Fibroblast of gingiva (primary cell): ENCODE measurements around the gene APOL3.
A peak's percentile ranks its signal among the peaks of the same experiment; 100 is the strongest.
"Not testable (repeated sequence)": the region's sequence is repeated elsewhere in the genome, so short reads cannot be mapped to it uniquely, and the experiment has no call there.

ENCODE experiments used
- DNase-seq: peaks from one replicate; pipeline ENCODE4 v3.0.0-alpha.2; 2011; ENCODE audit warnings: low read depth

APOL3 gene

DNA sequence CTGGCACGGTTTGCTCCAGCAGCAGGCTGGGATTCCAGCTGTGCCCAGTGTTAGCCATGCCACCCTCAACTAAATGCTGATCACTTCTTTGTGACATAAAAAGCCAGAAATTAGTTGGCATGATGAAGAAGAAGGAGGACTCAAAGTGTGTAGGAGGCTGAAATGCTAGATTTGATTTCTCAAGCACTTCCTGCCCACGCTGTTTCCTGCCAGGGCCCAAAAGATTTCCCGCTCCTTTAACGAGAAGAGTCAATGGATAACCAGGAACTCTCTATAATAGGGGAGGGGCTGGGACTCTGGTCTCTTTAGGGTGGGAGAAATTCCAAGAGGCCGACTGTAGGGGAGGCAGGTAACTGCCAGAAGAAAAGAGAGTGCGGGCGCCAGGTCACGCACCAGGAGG, 26.4 kb downstream of the APOL3 start:
- no peak for DNase-seq

DNA sequence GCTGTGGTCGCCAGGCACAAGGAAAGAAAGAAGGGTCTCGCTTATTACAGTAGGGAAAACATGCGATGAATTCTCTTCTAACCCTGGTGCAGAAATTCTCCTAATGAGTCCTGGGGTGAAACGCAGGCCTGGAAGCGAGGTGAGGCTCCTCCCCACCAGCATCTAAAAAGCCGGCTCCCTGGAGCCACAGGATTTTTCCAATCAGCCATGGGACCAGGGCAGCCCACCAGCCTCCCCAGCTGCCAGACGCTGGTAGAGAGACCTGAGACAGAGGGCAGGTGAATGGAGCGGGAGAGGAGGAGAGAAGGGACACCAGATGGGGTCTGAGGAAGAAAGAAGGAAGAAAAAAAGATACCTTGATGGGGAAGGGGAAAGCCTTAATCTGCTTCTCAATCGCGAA, 28.6 kb downstream of the APOL3 start:
- no peak for DNase-seq

DNA sequence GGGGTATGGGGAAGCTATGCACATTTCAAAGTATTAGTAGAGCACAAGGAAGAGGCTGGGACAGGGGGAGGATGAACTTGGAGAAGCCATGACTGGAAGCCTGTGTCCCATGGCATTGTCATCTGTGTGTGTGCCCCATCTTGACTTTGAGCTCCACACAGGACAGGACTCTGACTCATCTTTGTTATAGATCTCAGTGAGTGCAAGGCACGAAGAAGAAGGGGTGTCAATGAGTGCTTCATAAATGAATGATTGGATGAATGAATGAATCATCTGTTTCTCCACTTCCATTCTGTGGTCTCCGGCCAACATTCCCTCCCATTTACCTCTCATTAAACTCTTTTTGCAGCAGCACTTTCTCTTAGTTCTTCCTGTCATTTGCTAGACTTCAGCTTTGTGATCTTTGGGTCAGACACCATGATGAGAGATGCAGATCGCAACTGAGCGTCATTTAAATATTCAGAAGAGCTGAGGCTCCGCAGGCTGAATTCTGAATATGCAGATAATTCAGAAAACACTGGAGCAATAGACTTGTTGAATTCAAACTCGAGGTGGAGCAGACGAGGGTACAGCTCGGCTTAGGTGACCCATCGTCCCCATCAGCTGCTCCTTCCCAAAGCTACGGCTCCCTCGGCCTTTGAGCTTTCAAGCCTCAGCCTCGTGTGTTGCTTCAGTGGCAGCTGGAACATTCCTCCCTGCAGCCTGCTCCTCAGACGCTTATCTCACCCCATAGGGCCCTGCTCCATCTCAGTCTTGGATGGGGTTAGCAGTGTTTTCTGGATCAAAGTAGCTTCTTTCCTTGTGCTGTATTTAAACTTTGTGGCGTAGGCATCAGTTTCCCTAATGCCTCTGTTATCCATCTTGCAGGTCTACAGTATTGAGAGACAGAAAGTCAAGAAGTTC, 30.8 kb downstream of the APOL3 start:
- no peak for DNase-seq

DNA sequence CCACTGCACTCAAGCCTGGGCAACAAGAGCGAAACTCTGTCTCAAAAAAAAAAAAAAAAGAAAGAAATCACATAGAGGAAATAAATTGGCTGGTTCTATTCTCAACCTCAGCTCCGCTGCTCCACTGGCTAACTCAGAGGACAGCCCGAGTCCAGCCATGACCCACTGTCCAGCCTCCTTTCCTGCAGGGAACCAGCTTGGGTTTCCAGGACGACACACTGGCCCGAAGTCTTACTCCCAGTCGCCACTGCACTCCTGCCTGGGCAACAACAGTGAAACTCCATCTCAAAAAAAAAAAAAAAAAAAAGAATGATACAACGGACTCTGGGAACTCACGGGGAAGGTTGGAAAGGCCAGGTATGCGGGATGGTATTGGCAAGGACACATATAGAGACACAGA, 31.5 kb downstream of the APOL3 start:
- no peak for DNase-seq

DNA sequence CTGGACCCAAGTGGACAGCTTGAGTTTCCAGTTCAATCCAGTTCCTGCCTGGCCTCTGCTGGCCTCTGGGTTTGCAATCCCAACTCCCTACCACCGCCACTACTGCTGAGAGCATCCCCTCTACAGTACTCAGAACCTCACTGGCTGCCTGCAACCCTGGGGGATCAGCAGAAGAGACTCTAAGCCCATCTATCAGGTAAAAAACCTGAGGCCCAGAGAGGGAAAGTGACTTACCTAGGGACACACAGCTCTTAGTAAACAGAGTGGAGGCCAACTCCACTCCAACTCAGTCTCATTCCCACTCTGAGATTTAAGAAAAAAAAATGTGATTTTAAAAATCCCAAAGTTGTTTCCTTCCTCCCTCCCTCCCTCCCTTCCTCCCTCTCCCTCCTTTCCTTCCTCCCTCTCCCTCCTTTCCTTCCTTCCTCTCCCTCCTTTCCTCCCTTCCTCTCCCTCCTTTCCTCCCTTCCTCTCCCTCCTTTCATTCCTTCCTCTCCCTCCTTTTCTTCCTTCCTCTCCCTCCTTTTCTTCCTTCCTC, 34.5 kb downstream of the APOL3 start:
- no peak for DNase-seq

DNA sequence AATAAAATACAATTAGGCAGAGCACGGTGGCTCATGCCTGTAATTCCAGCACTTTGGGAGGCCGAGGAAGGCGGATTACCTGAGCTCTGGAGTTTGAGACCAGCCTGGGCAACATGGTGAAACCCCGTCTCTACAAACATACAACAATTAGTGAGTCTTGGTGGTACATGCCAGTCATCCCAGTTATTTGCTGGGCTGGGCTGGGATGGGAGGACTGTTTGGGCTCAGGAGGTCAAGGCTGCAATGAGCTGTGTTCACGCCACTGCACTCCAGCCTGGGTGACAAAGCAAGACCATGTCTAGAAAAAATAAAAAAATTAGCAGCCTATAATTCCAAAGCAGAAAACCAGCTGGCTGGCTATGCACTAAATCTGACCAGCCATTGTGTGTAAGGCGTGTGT, 35.1 kb downstream of the APOL3 start:
- DNase-seq, result no peak

DNA sequence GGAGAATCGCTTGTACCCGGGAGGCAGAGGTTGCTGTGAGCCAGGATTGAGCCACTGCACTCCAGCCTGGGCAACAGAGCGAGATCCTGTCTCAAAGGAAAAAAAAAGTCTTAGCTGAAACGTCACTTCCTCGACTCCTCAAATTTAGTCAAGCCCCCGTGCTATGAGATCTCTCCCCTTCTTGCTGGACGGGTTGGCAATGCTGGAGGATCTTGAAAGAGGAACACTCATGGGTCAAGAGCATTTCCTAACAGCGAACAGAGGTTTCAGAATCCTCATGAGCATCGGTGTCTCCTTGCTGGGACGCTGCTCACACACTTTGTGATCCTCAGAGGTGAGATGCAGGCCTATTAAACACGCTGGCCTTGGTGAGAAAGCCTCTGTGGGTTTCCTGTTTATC, 35.9 kb downstream of the APOL3 start:
- DNase-seq, result no peak

DNA sequence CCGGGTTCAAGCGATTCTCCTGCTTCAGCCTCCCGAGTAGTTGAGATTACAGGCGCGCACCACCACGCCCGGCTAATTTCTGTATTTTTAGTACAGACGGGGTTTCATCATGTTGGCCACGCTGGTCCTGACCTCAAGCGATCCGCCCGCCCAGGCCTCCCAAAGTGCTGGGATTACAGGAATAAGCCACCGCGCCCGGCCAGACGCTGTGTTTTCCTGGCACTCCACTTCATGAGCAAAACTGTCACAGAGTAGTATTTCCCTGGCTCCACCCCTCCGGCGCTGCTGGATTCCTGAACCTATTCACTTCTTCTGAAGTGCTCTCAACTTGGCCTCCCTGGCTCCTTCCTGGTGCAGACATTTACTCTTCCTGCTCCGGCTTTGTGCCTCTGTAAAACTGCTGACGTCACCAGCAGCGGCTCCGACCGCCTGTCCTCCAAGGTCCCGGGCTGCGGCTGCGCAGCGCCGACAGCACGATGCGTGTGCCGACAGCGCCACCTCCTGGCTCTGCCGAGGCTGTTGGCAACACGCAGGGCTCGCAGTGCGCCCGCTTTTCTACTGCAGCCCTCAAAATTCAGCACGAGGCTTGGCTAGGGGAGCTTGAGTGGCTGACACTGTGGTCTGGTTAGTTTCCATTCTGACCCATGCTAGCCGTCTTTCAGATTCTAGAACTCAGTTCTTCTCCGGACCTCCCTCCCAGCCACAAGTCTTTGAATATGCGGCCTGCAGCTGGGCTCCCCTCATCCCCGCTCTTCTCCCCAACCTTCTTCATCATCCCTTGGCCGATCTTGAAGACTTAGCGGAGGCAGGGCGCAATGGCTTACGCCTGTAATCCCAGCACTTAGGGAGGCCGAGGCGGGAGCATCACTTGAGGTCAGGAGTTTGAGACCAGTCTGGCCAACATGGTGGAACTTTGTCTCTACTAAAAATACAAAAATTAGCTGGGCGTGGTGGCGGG, 36.6 kb downstream of the APOL3 start:
- DNase-seq, result peak; percentile 93

DNA sequence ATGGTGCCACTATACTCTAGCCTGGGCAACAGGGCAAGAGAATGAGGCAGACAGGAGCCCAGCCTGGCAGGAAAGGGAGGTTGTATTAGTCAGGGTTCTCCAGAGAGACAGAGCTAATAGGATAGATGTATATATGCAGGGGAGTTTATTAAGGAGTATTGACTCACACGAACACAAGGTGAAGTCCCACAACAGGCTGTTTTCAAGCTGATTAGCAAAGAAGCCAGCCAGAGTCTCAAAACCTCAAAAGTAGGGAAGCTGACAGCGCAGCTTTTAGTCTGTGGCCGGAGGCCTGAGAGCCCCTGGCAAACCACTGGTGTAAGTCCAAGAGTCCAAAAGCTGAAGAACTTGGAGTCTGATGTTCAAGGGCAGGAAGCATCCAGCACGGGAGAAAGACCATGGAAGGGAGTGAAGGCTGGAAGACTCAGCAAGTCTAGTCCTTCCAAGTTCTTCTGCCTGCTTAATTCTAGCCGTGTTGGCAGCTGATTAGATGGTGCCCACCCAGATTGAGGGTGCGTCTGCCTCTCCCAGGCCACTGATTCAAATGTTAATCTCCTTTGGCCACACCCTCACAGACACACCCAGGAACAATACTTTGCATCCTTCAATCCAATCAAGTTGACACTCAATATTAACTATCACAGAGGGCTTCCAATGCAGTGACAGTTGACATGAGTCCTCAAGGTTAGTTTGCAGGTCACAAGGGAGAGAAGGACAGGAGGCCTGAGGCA, 39.8 kb downstream of the APOL3 start:
- DNase-seq, result not testable (repeated sequence)

DNA sequence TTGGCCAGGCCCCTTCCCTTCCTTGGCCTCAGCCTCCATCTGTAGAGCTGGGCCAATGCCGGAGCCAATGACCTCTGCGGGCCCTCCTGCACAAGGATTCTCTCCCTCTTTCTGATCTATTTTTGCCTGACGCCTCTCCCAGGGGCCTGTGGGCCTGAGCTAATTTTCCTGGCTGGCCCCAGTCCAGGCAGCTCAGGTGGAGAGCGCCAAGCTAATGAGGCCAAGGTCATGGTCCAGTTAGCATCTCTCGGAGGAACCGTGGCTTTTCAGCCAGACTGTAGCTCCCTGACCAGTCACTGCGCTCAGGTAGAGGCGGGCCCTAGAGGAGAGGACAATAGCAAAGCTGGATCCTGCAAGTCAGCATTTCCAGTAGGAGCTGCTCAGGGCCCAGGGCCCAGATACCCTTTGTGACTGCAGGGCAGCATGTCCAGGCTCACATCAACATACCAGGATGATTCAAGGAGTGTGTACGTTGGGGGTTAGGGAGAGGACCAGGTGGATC, 43.5 kb downstream of the APOL3 start:
- no peak for DNase-seq

DNA sequence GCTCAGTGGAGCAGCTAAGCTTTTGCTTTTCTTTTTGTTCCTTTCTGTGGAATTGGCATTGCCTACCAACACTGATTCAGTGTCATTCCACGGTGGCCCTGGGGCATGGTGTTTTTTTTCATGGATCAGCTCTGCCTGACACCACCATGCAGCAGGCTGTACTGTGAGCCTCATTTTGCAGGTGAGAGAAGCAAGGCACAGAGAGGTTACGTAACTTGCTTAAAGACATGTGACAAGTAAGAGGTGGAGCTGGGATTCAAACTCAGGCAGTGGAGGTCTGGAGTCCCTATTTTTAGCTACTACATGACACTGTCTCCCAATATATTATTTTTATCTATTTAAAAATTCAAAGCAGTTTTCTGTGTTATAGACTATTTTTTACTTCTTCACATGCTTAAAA, 44.4 kb downstream of the APOL3 start:
- no peak for DNase-seq

DNA sequence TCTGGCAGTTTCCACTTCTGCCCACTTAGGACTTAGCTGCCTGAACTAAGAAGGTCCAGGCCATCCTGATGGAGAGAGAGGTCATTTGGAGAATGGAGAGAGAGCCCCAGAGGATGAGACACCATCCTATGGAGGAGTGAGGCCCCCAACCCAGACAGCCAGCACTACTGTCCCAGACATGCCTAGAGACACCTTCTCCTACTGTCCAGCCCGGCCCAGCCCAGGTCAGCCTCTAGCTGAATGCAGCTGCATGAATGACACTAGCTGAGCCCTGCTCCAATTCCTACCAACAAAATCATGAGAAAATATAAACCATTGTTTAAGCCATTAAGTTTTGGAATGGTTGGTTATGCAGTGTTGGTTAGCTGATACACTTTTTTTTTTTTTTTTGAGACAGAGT, 47.4 kb downstream of the APOL3 start:
- DNase-seq, result no peak

DNA sequence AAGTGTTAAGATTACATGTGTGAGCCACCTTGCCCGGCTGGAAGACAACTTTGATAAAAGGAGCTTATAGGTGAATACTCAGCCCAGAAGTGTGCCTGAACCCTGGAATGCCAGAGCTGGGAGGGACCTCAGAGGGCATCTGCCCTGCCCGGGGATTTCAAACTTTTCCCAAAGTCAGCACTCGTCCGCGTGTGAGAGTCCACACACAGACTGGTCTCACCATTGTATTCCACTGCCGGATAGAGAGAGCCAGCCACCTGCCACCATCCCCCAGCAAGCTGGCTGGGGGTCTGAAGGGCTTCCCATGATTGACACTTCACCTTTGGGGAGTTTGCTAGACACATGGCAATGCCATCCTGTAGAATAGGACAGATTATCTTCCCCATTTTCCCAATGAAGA, 49.2 kb downstream of the APOL3 start:
- no peak for DNase-seq

DNA sequence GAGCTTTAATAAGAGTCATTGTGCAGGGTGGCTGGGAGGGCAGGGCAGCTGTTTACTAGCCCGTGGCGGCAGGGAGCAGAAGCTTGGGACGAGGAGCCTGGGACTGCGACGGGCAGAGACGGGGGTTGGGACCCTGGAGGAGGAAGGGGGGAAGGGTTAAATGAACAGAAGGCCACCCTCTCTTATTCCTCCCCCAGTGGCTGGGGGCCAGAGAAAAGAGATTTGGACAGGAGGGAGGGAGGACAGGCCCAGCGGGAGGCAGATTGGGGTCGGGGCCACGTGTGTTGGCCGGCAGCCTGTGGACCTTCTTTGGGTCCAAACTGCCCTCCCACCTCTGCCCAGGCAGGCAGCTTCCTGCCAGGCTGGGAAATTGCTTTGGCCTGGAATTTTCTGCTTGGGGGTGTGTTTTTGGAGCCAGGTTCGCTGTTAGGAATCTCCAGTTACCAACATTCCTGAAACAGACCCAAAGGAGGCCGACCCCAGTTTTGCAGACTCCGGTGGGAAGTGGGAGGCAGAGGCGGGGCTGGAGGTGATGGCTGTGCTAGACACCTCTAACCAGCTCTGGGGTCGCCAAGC, 50.2 kb downstream of the APOL3 start:
- no peak for DNase-seq

DNA sequence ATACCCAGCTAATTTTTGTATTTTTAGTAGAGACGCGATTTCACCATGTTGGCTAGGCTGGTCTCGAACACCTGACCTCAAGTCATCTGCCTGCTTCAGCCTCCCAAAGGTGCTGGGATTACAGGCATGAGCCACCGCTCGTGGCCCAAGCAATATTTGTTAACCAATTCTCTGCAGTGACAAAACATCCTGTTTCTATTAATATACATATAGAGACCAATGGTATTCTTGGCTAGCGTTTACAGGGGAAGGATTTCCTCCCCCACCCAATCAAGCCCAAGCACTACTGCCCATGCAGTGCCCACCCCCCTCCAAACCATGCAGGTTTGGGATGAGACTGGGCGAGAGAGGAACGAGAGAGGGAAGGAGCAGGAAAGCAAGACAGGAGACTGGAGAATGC, 53.1 kb downstream of the APOL3 start:
- no peak for DNase-seq

DNA sequence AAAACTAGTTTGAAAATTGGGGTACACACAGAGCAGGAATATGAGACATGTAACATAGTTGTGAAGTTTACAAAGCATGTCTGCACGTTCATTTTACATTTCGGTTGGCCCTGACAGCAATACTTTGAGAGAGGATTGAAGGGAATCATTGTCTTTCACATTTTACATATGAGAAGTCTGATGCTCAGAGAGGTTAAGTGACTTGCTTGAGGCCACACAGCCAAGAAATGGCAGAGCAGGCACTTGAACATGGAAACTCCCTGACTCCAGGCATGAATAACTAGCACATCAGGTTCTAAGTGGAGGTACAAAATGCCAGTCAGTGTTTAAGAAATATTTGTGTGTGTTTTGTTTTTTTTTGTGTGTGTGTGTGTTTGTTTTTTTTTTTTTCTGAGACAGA, 53.6 kb downstream of the APOL3 start:
- DNase-seq, result no peak

DNA sequence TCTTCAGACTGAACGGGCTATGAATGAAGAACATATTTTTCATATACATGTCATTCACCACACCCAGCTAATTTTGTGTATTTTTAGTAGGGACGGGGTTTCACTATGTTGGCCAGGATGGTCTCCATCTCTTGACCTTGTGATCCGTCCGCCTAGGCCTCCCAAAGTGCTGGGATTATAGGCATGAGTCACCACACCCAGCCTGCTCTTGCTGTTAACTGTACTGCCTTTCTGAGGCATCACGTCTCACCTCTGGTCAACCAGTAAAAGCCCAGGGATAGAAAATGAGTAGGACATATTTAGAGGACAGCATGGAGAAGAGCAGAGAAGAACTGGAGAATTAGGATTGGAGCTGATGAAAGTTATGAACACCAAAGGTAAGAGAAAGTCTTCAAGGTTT, 55.6 kb downstream of the APOL3 start:
- DNase-seq, result no peak

DNA sequence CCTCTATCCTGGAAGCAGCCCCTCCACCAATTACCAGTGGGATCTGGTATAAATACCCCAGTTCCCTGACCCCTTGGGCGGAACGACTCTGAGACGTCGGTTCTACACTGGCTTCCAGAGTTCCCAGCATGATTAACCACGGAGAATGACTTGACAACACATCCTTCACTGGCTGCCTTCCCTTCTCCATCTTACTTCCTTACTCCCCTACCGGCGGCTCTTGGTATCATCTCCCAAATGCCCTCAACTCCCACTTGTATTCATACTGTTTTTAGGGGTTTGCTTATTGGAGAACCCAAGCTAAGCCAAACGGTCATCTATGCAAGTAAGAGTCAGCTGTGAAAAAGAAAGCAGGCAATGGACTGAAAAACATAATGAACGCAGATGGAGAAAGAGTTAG, 56.1 kb downstream of the APOL3 start:
- DNase-seq, result no peak

DNA sequence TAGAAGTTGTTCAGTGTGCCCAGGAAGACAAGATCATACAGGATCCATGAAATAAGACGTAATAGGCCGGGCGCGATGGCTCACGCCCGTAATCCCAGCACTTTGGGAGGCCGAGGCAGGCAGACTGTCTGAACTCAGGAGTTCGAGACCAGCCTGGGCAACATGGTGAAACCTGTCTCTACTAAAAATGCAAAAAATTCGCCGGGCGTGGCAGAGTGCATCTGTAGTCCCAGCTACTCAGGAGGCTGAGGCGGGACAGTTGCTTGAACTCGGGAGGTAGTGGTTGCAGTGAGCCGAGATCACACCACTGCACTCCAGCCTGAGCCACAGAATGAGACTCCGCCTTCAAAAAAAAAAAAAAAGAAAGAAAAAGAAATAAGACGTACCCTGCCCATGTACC, 56.7 kb downstream of the APOL3 start:
- no peak for DNase-seq

DNA sequence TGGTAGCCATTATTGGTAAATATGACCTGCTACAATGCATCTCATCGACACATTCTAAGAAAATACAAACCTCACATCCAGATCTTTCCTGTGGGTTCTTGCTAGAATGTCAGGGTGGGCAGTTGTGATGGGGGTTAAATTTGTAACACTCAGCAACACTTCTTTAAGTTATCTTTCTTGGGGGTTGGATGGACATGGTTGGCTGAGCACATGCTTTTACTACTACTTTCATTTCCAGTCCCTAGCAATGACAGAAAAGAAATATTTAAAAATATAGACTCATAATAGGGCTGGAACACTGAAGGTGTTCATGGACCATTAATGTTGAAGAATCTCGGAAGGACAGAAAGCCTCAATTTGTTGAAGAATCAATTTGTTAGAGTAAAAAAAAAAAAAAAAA, 57.6 kb downstream of the APOL3 start:
- DNase-seq, result no peak

DNA sequence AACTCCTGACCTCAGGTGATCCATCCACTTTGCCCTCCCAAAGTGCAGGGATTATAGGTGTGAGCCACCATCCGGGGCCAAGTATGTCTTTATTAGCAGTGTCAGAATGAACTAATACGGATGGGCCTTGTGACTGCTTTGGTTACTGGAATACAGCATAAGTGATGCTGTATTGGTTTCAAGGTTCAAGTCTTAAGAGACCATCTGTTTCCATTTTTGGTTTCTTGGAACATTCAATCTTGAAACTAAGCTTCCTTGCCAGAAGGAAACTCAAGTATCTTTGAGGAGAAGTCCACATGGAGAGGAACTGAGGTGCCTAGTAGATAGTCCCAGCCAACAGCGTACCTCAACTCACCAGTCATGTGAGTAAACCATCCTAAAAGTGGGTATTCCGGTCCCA, 58.8 kb downstream of the APOL3 start:
- peak; percentile 56 for DNase-seq

DNA sequence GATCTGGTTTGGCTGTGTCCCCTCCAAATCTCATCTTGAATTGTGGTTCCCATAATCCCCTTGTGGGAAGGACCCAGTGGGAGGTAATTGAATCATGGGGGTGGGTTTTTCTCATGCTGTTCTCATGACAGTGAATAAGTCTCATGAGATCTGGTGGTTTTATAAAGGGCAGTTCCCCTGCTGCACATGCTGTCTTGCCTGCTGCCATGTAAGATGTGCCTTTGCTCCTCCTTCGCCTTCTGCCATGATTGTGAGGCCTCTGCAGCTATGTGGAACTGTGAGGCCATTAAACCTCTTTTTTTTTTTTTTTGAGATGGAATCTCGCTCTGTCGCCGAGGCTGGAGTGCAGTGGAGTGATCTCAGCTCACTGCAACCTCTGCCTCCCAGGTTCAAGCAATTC, 59.6 kb downstream of the APOL3 start:
- DNase-seq, result not testable (repeated sequence)
